HG03378 (cell line): ENCODE results near the gene CA6.
"Not testable (repeated sequence)": the region's sequence is repeated elsewhere in the genome, so short reads cannot be mapped to it uniquely, and the experiment has no call there.

Experiments
- ATAC-seq: cut with Tn5 transposase; IDR thresholded peaks from one replicate; pipeline ENCODE4 v1.9.1; 2021; ENCODE audit warnings: mild to moderate bottlenecking, moderate library complexity; ENCODE audit not compliant: unreplicated experiment

CA6 gene

GRCh38 chr1:8945568-8945967 is at the start of gene CA6:
Gene CA6 (plus strand): TSS chr1:8945868. CDS start chr1:8945887, 19 bp downstream.
- ATAC-seq: no peak

DNA sequence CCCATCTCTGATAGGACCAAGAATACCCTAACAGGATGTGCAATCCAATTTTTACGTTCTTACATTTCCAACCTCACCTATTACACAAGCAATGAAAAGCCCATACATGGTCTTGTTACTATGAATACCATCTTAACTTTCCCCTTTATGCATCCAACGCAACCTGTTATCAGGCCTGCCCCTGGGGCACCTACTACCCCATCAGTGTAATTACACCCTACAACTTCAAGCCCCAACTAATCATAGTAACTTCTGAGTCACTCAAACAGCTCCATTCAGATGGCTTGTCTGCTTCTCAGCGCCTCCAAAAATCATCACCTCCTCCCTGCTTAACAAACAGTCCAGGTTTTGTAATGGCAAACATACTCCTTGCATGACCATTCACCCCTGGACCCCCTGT is 48.9 kb upstream of the CA6 start:
- ATAC-seq: not testable (repeated sequence)

DNA sequence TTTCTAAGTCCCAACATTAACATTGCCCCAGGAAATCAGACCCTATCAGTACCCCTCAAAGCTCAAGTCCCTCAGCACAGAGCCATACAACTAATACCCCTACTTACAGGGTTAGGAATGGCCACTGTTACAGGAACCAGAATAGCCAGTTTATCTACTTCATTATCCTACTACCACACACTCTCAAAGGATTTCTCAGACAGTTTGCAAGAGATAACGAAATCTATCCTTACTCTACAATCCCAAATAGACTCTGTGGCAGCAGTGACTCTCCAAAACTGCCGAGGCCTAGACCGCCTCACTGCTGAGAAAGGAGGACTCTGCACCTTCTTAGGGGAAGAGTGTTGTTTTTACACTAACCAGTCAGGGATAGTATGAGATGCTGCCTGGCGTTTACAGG is 48.2 kb upstream of the CA6 start:
- not testable (repeated sequence) for ATAC-seq

- ATAC-seq: not testable (repeated sequence)
Observed at GRCh38 chr1:8898418-8898817, 47.2 kb upstream of the CA6 start.

GRCh38 chr1:8899046-8899445 is 46.6 kb upstream of the CA6 start:
- no peak for ATAC-seq

GRCh38 chr1:8900684-8901083 is 45.0 kb upstream of the CA6 start:
- ATAC-seq: not testable (repeated sequence)

- ATAC-seq: no peak
Observed at GRCh38 chr1:8902765-8903164, 42.9 kb upstream of the CA6 start.

DNA sequence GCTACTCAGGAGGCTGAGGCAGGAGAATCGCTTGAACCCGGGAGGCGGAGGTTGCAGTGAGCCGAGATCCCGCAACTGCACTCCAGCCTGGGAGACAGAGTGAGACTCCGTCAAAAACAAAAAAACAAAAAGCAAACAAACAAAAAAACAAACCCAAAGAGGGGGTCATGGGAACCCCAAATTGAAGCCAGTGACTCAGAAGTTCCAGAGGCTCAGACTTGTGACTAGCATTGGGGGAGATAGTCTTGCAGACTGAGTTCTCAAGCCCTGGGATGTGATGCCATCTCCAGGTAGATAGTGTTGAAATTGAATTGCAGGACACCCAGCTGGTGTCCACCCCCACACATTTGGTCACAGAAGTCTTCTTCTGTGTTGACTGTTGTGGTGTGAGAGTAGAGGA is 42.3 kb upstream of the CA6 start:
- ATAC-seq: no peak

GRCh38 chr1:8903908-8904650 is 41.6 kb upstream of the CA6 start:
- ATAC-seq: no peak

DNA sequence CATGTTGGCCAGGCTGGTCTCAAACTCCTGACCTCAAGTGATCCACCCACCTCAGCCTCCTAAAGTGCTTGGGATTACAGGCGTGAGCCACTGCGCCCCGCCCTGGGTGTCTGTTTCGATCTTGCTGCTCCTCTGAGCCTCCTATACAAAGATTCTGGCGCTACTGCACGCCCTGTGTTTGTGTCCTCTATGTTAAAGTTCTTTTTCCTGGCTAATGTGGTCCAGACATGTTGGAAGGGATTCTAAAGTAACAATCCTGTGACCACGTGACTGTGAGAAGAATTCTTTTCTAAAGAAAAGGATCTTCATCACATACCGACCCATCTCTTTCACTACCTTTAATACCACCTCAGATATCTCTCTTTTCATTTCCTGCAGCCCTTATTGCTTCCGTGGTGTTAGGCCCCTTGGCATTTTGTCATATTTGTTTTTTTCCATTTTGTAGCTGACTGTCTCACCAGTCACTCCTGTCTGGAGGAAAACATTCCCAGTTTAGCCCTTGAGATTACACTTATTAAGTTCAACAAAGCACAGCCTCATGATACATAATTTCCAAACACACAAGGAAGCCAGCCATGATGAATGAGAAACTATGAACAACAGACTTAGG is 40.0 kb upstream of the CA6 start:
- no peak for ATAC-seq

DNA sequence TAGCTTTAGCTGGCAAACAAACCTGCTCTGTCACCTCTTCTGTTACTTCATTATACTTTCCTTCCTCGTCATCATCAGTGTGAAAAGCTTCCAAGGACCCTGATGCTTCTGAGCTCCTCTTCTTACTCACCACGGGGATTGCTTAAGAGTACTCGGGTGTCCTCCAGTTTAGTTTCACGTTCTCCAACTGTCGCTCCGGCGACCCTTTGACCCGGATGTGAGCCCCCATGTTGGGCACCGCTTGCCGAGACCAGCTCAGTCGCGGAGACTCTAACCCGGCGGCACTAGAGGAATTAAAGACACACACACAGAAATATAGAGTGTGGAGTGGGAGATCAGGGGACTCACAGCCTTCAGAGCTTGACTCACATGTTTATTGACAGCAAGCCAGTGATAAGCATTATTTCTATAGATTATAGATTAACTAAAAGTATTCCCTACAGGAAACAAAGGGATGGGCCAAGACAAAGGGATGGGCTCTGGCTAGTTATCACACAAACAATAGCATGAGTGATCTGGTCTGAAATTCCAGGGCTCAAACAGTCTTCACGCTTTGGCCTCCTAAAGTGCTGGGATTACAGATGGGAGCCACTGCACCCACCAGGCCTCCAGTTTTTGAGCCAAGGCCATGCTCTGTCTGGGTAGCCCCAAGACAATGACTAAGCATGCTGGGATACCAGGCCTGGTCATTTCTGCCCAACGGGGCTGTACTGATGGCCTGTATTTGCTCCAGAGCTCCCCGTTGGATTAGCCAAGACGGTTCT is 37.1 kb upstream of the CA6 start:
- ATAC-seq: no peak

DNA sequence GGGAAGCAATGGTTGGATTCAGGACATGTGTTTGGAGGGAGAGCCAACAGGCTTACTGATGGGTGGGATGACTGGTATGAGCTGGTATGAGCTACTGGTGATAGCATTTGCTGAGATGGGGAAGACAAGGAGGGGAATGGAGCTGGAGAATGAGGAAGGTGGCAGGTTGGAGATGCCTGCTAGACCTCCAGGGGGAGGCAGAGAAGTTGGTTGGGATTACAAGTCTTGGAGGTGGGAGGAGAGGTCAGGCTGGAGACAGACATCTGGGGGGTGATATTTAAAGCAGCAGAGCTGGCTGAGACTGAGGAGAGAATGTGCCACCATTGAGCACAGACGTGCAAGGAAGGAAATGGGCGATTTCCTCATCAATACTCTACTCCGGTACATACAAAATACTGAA is 35.3 kb upstream of the CA6 start:
- ATAC-seq: no peak

DNA sequence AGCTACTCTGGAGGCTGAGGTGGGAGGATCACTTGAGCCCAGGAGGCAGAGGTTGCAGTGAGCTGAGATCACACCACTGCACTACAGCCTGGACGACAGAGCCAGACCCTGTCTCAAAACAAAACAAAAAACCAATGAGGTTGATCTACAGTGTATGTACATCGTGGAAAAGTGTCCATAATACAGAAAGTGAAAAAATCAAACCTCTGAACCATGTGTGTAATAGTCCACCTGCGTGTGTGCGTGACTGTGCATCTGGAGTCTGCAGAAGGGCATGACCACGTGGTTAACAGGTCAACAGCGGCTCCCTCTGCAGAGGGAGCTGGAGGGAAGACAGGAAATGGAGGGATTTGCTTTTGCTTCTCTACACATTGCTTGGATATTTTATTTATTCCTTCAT is 34.8 kb upstream of the CA6 start:
- no peak for ATAC-seq

DNA sequence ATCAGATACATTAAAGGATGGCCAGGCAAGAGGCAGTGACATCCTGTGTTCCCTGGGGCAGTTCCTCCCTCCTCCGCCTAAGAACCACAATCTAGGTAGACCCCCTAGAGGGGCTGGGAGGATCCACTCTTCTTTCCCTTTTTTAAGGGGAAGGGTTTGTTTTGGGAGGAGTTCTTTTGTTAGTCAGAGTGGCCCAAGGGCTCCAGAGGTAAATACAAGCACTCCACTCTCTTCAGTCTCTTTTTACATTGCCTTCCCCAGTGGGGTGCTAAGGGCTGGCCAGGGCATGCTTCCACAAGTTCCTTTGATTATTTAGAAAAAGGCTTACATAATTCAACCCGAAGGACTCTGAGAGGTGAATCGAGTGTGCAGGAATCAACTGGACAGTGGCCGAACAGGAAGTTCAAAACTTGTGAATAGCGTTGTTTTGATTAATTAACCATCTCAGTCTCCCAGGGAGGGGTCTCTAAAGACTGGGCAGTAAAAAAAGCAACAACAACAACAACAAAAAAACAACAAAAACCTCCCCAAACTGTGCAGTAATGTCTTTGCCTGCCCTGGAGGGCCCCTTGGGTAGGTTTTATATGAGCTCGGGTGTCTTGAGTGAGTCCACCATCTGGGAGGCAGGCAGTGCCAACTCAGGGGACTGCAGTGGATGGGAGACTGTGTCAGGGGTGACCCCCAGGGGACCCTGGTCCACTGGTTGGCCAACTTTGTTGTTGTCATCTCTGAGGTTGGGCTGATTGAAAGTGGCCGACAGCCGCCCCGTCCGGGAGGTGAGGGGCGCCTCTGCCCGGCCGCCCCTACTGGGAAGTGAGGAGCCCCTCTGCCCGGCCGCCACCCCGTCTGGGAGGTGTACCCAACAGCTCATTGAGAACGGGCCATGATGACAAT is 34.0 kb upstream of the CA6 start:
- no peak for ATAC-seq

DNA sequence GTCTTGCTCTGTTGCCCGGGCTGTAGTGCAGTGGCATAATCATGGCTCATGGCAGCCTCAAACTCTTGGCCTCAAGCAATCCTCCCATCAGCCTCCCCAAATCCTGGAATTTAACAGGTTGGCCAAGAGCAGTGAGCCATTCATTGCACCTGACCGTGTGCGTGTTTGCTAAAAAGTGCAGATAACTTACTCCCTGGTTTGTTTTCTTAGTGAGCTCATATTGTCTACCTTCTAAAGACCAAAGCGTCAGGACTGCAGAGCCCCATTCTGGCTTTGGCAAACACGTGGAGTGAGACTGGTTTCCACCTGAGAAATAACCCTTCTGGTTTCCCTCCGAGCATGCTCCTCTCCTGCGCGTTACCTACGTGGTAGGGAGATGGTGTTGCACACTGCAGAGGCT is 32.2 kb upstream of the CA6 start:
- no peak for ATAC-seq

- no peak for ATAC-seq
Observed at GRCh38 chr1:8914466-8914865, 31.2 kb upstream of the CA6 start.

DNA sequence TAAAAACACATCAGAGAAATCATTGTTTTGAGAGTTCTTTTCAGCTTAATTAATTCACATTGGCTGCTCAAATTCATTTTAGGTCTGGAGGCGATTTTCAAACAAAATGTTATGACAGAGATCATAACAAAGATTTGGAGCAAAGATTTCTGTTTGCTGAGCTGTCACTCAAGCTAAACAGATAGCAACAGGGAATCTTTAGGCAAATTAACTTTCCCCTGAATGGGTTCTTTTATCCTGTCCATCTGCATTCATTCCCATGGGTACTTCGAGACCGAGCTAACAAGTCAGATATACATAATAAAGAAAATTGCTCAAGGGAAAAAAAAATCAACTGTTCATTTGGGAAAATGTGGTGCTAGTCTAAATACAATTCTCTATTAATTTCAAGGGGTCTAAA is 30.2 kb upstream of the CA6 start:
- ATAC-seq: no peak

- ATAC-seq: not testable (repeated sequence)
Observed at GRCh38 chr1:8917536-8917935, 28.1 kb upstream of the CA6 start.

GRCh38 chr1:8922962-8923361 is 22.7 kb upstream of the CA6 start:
- ATAC-seq: no peak

DNA sequence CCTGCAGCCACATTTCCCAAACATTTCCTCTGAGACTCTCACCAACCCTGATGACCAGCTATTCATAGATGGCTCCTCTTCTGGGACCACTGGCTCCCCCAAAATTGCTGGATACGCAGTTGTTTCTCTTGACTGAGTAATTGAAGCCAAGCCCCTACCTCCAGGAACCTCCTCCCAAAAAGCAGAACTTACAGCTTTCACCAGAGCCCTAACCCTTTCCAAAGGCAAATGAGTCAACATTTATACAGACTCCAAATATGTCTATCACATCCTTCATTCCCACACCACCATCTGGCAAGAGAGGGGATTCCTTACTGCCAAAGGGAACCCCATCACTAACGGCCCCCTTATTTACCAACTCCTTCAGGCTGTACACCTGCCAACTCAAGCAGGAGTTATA is 20.3 kb upstream of the CA6 start:
- no peak for ATAC-seq

DNA sequence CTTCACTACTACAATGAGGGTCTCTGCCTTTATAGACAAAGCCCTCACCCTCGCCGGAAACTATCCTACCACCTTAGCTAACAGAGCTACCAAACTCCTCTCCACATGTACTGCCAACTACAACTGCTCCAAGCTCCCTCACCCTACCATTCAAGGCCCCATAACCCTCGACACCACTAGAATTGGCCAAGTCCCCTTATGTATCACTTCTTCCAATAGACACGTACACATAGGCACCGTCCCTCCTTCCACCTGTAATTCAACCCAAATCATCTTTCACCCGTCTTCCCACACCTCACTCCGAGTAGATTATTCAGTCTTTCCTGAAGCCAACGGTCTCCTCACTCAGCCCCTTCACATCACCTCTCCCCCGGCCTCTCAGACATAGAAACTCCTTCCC is 19.7 kb upstream of the CA6 start:
- ATAC-seq: no peak
